A204.1 (cell line): Measurements from ENCODE around the gene MYO18A.
"Not testable (repeated sequence)": the region's sequence is repeated elsewhere in the genome, so short reads cannot be mapped to it uniquely, and the experiment has no call there.

ENCODE experiments used
- FAIRE-seq: peaks from 2 replicates; lab custom pipeline; 2012; peaks lifted over from hg19 to GRCh38; lab: Jason Lieb, UNC

Gene MYO18A, protein sequence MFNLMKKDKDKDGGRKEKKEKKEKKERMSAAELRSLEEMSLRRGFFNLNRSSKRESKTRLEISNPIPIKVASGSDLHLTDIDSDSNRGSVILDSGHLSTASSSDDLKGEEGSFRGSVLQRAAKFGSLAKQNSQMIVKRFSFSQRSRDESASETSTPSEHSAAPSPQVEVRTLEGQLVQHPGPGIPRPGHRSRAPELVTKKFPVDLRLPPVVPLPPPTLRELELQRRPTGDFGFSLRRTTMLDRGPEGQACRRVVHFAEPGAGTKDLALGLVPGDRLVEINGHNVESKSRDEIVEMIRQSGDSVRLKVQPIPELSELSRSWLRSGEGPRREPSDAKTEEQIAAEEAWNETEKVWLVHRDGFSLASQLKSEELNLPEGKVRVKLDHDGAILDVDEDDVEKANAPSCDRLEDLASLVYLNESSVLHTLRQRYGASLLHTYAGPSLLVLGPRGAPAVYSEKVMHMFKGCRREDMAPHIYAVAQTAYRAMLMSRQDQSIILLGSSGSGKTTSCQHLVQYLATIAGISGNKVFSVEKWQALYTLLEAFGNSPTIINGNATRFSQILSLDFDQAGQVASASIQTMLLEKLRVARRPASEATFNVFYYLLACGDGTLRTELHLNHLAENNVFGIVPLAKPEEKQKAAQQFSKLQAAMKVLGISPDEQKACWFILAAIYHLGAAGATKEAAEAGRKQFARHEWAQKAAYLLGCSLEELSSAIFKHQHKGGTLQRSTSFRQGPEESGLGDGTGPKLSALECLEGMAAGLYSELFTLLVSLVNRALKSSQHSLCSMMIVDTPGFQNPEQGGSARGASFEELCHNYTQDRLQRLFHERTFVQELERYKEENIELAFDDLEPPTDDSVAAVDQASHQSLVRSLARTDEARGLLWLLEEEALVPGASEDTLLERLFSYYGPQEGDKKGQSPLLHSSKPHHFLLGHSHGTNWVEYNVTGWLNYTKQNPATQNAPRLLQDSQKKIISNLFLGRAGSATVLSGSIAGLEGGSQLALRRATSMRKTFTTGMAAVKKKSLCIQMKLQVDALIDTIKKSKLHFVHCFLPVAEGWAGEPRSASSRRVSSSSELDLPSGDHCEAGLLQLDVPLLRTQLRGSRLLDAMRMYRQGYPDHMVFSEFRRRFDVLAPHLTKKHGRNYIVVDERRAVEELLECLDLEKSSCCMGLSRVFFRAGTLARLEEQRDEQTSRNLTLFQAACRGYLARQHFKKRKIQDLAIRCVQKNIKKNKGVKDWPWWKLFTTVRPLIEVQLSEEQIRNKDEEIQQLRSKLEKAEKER (N-terminal part only)

DNA sequence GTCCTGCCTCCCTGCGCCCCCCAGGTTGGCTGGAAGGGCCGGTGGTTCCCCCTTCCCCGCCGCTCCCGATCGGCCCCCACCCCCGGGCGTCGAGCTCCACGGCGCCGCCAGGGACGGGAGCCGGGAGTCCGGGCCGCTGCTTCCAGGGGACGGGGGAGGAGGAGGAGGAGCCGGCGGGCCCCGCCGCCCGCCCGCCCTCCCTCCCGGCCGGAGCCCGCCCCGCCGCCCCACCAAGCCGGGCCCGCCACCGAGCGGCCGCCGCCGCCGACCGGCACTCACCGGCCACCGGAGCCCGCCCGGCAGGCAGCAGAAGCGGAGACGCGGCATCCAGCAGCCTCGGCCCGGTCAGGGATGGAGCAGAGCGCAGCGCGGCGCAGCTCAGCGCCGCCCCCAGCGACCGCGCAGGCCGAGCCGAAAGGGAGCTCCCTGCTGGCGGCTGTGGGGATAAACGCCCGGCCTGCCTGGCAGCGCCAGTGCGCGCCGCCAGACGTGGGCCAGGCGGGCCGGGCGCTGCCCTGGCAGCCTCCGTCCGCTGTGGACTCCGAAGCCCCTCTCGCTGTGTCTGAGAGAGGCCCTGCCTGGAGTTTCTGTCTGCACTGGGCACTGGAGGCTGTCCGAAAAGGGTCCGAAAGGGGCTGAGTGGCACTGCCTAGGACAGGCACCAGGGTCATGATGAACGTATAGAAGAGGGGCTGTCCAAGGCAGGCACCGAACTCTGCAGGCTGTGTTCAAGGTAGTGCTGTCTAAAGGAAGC, at the start of gene MYO18A:
MYO18A (minus strand) TSS at position 365 of the 754 bp plus-strand sequence. CDS start 13,458 bp downstream, outside the sequence.
- no peak for FAIRE-seq

DNA sequence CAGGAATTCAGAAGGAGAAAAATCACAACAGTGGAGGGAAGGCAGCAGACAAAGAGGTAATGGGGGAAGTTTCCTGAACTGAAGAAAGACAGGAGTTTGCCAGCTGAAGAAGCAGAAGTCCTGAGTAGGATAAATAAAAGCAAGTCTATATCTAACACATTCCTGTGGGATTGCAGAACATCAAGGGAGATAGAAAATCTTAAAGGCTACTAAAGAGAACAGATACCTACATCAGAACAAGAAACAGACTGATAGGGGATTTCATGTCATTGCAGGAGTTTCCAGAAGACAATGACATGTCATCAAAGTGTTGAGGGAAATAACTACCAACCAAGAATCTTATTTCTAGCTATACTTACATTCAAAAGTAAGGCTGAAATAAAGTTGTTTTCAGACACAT, 45.2 kb upstream of the MYO18A start:
- FAIRE-seq: no peak

DNA sequence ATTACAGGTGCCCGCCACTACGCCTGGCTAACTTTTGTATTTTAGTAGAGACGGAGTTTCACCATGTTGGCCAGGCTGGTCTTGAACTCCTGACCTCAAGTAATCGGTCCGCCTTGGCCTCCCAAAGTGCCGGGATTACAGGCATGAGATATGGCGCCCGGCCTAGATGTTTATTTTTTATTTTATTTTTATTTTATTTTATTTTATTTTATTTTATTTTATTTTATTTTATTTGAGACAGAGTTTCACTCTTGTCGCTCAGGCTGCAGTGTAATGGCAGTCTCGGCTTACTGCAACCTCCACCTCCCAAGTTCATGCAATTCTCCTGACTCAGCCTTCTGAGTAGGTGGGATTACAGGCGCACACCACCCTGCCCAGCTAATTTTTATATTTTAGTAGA, 41.1 kb upstream of the MYO18A start:
- not testable (repeated sequence) for FAIRE-seq

DNA sequence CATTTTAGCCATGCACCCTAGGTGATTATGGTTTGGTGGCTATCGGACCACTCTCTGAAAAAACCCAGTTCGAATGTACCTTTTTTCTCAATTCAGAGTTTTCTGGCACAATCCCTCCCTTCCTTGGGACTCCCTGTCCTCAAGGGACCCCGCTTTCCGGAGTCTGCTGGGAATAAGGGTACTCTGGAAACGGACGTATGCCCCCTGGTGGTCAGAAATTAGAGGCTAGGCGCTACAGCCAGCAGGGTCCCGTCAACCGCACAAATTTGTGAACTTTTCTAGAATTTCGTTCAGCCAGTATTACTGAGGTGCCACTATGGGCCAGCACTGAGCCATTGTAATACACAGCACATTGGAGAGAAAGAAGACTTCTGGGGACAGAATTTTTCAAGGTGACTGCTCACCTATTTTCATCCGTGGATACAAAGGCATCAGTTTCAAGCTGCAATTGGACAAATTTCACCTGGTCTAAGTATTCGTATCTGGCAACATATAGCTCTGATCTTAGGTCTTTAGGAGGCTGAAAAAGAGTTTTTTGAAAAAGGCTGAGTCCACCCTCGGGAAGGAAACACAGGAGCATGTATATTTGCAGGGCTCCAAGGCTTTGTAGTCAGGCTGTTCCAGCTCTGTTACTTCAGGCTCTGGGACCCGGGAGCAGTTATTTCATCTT, 39.3 kb upstream of the MYO18A start:
- FAIRE-seq: peak; percentile 81

DNA sequence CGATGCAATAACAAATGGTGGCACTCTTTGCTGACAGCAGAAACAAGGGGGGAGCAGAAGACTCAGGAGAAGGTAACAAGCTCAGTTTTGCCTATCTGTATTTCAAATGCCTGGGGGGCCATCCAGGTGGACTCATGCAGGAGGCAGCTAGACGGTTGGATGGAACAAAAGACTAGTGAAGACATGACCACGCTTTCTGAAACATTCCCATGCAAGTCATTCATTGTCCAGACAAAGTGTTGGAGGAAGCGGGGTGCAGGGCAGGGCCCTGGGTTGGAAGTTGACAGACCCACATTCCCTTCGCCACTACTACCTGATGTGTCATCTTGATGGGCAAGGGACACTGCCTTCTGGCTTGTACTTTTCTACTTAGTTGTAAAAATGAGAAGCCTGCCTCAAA, 36.7 kb upstream of the MYO18A start:
- no peak for FAIRE-seq

DNA sequence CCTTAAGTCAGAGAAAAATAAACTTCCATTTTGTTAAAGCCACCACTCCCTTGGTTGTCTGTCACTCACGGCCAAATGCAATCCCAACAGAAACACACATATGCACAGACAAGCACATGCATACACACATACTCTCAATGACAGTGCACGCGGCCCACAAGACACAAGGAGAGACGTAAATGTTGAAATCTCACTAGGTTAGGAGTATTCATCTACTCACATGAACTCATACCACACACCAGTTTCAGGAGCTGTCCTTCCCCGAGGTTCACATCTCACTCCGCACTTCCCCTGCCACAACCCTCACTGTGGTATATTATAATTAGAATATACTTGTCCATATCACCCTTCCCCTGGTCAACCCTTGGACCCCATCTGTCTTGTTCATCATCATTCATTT, 36.0 kb upstream of the MYO18A start:
- no peak for FAIRE-seq

DNA sequence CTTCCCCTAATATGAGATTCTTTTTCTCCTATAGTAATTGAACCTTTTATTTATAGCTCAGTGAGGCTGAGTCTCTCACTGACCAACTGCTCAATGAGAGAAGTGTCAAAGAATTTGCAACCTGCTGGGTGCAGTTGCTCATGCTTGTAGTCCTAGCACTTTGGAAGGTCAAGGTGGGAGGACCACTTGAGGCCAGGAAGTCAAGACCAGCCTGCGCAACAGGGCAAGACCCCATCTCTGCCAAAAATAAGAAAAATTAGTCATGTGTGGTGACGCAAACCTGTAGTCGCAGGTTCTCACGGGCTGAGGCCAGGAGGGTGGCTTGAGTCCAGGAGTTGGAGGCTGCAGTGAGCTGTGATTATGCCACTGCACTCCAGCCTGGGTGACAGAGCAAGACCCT, 35.5 kb upstream of the MYO18A start:
- no peak for FAIRE-seq

DNA sequence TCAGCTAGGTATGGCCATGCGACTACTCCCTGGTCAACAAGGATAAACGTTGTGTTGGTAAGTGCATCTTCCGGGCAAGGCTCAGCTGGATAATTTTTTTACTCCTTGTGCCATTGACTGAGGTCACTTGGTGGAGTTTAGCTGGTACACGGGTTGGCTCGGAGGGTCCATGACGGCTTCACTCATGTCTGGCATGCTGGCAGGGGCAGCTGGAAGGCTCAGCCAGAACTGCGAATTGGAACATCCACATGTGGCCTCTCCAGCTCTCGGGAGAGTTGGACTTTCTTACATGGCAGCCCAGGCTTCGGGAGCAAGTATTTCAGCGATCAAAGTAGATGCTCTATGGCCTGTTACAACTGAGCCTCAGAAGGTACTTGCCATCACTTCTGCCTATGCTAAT, 35.0 kb upstream of the MYO18A start:
- FAIRE-seq: no peak

DNA sequence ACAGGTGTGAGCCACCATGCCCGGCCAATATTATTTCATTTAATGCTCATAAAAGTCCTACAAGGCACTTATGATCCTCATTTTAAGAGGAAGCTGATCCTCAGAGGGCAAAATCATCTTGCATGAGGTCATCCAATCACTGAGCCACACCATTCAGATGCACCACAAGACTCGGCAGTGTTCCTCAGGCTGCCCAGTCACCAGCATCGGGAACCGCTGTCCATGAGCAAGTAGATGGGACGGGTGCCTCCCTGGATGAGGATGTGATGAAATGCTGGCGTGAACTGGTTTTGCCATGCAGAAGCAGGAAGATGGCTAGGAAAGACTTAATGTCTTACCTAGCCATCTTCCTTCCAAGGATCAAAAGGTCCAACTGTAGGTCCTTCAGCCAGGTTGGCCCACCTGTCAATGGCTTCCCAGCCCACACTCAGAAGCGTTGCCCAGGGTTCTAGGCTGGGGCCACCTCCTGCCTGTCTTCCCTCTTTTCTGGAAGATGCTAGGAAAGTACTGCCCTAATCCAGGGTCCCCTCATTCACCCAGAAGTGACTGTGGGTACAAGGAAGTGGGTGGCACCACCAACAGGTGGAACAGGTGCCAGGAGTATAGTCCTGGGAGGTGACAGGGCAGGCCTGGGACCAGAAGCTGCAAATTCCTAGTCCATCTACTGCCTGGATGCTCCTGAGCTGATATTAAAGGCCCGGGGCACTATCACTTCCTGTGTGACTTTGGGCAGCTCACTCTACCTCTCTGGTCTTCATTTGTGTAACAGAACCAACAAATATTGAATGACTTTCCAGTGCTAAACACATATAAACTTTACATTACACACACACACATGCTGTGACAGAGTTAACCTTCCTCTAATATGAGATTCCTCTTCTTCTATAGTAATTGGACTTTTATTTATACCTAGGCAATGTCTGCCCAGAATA, 34.3 kb upstream of the MYO18A start:
- no peak for FAIRE-seq

DNA sequence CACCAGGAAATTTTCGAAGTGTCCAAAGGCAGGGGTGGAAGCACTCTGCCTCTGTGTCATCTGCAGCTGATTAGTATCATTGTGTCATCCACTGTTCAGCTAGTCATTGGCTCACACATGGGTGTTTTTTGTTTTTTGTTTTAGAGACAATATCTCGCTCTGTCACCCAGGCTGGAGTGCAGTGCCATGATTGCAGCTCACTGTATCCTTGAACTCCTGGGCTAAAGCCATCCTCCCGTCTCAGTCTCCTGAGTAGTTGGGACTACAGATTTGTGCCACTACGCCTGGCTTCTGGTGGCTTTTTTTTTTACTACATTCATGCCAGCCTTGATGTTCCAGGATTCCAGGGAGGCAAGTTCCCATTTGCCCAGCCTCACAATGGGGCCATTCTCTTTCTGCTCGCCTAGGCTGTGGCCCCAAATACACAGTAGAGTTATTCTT, 32.5 kb upstream of the MYO18A start:
- FAIRE-seq: no peak

DNA sequence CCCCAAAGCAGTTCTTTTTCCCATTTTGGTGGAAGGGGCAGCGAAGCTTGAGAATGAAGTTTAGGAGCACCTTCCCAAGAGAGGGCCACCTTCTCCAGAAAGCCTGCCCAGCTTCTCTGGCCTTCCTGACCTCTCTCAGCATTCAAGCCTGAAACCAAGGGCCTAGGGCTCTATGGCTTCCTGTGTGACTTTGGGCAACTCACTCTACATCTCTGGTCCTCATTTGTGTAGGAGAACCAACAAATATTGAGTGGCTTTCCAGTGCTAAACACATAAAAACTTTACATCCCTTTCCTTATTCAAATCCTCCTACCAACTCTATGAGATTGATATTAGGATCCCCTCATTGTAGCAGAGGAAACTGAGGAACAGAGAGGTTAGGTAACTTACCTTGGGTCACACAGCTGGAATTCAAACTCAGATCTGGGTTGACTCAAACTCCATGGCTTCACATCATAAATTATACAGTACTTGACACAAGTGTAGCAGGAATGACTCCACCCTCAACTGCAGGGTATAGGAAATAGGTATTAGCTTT, 32.0 kb upstream of the MYO18A start:
- FAIRE-seq: no peak

DNA sequence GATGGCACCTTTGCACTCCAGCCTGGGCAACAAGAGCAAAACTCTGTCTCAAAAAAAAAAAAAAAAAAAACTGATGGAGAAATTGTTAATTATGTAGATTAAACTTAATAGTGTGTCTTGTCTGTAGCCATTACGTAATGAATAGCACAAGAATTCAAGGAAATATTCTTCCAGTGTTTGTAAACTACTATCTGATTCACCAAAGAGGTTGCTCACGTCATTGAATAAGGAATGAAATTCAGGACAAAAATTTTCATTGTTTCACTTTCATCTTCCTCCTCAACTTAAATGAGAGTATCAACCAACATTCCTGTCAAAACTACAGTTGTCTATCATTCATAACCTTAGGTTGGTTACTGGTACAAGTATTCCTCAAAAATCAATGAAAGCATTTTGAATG, 30.7 kb upstream of the MYO18A start:
- FAIRE-seq: no peak

DNA sequence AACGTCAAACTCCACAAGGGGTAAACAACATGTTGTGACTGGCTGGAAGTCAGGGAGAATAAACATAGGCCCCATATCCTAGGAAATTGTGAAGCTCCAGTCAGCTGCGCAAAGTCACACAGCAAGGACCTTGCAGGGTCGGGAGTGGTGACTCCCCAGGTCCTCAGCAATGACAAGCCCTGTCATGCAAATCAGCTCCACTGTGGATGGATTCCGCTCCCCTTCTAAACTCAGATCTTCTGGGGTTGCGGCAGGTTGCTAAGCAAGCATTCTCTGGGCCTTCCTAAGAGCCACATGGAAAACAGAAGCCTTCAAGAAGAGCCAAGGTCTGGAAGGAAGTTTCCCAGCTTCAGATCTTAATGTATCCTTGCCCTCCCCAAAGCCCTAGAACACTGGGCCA, 28.9 kb upstream of the MYO18A start:
- FAIRE-seq: no peak

DNA sequence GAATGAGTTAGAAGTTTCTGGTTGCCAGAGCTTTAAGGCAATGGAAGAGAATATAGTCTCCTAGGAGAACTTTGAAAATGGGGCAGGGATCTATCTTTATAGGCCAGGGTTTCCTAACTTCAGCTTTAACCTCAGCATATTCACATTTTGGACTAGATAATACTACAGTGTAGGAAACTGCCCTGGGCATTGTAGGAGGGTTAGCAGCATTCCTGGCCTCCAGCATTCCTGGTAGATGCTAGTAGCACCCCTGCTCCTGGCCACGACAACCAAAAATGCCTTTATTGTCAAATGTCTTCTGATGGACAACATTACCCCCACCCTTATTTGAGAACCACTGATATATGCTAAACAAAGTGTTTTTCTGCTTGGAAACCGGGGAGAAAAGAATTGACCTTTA, 27.8 kb upstream of the MYO18A start:
- FAIRE-seq: no peak

DNA sequence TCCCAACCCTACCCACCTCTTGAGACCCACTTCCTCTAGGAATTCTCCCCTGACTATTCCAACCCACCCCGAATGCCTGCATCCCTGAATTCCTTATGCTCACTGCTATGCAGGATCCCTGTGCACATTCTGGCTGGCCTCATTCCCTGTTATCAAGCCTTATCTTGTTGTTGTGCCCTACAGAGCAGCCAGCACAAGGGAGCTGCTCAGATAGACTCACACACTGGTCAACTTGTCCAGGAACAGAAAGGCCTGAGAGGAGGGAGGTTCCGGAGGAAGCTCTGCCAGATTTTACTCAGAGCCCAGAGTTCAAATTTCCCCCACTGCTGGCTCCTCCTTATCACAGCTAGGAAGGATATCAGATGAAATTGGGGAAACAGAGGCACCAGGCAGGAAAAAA, 24.8 kb upstream of the MYO18A start:
- FAIRE-seq: no peak

DNA sequence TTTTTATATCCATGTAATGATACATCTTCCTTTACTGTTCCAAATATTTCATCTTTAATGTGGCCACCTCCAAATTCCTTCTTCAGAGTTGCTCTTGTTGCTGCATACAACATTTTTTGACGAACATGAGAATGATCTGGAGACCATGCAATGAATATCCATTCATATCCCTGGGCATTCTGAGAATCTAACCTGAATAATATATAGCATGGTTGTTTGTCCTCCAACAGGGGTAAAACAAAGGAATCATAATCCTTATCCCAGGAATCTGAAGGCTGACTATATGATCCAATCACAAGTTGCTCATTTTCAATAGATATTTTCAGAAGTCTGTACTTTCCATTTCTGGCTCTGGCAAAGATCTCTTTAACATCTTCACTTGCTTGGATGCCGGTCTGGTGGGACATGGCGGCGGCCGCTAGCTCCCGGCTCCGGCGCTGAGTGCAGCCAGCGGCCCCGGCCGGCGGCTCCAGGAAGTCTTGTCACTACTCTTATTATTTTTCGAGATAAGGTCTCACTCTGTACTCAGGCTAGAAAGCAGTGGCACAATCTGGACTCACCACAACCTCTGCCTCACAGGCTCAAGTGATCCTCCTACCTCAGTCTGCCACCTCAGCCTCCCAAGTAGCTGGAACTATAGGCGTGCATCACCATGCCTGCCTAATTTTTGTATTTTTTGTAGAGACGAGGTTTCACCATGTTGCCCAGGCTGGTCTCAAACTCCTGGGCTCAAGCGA, 24.0 kb upstream of the MYO18A start:
- FAIRE-seq: not testable (repeated sequence)

DNA sequence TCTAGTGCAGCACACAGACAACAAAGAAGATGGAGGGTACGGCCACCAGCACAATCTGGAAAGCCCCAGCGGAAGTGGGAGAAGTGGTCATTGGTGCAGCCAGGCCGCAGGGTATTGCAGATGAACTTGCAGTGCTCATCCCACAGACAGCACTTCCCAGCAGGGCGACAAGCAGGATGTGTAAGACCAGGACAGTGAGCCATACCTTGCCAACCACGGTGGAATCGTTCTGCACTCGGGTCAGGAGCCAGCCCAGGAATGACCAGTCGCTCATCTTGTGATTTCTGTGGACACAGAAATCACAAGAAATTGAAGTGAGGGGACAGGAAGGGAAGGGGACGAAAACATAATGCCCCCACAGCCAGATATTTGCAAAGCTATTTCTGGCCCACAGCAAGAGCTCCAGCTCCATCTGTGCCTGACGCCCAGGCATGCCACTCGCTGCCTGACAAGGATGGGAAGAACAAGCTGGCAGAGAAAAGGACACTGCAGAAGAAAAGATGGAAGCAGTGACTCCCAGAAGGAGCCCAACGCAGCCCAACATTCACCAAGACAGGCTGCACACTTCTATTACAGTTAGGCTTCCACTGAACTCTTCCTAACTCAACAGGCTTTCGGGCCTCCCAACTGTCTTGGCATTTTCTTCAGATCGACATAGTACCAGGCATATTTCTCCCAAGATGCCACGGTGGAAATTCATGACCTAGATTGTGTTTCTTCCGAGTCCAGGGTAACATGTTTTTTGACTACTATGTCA, 17.5 kb upstream of the MYO18A start:
- FAIRE-seq: no peak
